GM12891 (cell line): ENCODE data around the gene PSTPIP2.
"Not testable (repeated sequence)": the region's sequence is repeated elsewhere in the genome, so short reads cannot be mapped to it uniquely, and the experiment has no call there.

ENCODE experiments used
- DNase-seq: peaks from one replicate; pipeline ENCODE4 v3.0.0; 2011; ENCODE audit warnings: low spot score; ENCODE audit not compliant: insufficient read length
- FAIRE-seq: peaks from 2 replicates; lab custom pipeline; 2011; peaks lifted over from hg19 to GRCh38; lab: Jason Lieb, UNC
- PAX5 ChIP-seq: IDR thresholded peaks from 2 replicates; pipeline ENCODE4 v1.6.1; 2011; ENCODE audit warnings: low read length, moderate library complexity, mild to moderate bottlenecking; ENCODE audit not compliant: insufficient read depth, severe bottlenecking
- POLR2A ChIP-seq: IDR thresholded peaks from 2 replicates; pipeline ENCODE4 v1.6.1; 2011; ENCODE audit warnings: low read depth, low read length, control low read depth
- POLR2AphosphoS5 ChIP-seq: IDR thresholded peaks from 2 replicates; pipeline ENCODE4 v1.6.1; 2011; ENCODE audit warnings: low read depth, low read length, control low read depth
- POU2F2 ChIP-seq: IDR thresholded peaks from 2 replicates; pipeline ENCODE4 v1.6.1; 2011; ENCODE audit warnings: low read depth, mild to moderate bottlenecking, control low read depth, low read length, moderate library complexity
- SPI1 ChIP-seq: IDR thresholded peaks from 2 replicates; pipeline ENCODE4 v1.6.1; 2011; ENCODE audit warnings: low read depth, low read length, control low read depth
- TAF1 ChIP-seq: IDR thresholded peaks from 2 replicates; pipeline ENCODE4 v1.6.1; 2011; ENCODE audit warnings: low read depth, low read length, control low read depth

Gene PSTPIP2

DNA sequence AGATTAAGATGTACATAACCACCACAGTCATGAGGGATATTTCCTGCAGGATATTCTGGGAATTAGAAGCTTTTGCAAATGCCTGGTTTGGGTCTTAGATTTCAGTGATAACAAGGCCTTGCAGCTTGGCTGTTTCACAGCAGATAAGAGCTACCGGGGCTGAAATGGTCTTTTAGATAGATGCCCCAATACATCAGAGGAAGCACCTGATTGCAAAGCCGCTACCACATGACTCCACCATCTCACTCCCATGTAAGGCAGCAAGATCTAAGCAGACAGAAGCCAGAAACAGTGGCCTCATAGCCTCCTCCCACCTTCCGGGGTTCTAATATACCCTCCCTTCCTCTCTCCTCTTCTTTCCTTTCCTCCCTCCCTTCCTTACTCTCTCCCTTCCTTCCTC, 73.8 kb downstream of the PSTPIP2 start:
- TF ChIP-seq POU2F2 = no peak
- FAIRE-seq (peak; percentile 28), DNase-seq (no peak)

DNA sequence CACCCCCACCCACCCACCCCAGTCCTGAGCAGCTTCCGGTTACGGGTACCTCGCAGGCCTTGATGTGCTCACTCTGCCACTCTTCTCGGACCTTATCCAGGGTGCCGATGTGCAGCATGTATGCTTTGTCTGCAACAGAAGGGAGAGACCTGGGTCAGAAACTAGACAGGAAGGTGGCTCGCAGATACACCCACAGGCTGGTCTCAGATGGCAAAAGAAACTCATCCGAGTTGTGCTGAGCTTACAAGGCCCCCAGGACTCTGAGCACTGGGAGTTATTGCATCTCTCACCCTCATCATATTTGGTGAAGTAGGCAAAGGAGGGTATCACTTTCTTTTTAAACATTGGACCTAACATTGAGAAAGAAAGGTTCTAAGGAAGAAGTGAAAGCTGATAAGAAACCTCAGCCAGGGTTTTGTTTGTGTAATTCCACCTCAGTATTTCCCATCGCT, 74.3 kb downstream of the PSTPIP2 start:
- no peak for TF ChIP-seq TAF1
- peak; percentile 29; the same call in 1 of the 2 replicates for TF ChIP-seq SPI1
- FAIRE-seq (peak; percentile 89), DNase-seq (peak; percentile 35)

DNA sequence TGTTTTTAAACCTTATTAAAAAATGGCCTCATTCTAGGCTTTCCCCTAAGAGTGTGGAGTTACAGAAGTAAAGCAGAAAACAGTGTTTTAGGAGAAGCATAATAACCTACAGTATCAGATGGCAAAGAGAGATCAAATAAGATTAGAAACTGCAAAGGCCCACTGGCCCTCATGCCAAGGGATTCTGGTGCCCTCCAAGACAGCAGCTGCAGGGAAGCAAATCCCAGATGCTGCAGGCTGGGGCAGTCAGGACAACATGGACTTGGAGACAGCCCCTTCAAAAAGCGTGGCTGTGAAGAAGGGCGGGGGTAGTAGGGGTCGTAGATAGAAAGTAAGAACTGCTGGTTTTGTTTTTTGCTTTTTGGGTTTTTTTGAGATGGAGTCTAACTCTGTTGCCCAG, 76.6 kb downstream of the PSTPIP2 start:
- no peak for DNase-seq
- no peak for TF ChIP-seq TAF1
- no peak for TF ChIP-seq PAX5
- TF ChIP-seq SPI1 = no peak
- TF ChIP-seq POU2F2 = no peak
- no peak for TF ChIP-seq POLR2A
- no peak for TF ChIP-seq POLR2AphosphoS5
- FAIRE-seq = no peak

DNA sequence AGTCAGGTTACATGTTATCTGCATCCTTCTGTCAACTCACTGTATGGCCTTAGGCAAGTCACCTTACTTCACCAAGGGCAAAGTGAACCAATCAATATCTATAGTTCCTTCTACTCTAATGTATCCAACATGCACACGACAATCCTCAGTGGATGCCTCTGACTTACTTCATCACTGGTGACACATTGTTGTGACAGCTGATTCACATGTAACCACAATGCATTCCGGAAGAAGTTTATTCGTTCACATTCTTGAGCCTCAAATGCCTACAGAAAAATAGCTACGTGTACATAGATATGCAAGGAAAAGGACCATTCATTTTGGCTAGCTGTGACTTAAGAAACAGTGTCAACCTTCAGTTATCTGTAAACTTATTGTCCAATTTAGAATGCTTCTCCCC, 78.6 kb downstream of the PSTPIP2 start:
- DNase-seq = no peak

DNA sequence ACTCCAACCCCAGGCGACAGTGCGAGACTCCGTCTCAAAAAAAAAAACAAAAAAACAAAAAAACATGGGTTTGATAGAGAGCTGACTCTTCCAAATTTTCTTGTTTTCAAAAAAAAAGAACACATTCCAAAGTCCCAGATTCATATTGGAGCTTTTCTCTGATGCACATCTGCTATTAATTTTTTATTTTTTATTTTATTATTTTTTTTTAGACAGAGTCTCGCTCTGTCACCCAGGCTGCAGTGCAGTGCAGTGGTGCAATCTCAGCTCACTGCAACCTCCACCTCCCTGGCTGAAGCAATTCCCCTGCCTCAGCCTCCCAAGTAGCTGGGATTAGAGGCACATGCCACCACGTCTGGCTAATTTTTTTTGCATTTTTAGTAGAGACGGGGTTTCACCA, 79.5 kb downstream of the PSTPIP2 start:
- DNase-seq, FAIRE-seq: not testable (repeated sequence)

More for the DNA sequence above, 78.6 kb downstream of the PSTPIP2 start:
- FAIRE-seq = no peak
- TF ChIP-seq POLR2A (no peak), TAF1 (no peak), POLR2AphosphoS5 (no peak), POU2F2 (no peak), SPI1 (no peak), PAX5 (no peak)

DNA sequence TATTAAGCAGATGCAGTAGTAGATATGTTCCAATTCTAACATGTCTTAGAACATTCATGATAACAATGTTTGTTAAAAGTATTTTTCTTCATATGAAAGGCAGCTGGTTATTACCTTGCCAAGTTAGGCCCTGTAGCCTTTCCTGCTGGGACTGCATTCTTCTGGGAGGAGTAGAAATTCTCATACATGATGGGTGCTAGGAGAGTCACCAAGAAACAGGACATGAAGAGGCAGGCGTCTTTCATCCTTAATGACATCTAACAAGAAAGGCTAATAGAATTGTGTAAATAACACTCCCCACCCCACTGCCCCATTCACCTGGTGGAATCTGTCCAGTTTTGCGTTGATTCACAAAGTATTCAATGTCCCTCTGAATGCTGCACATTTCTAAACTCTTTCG, 80.3 kb downstream of the PSTPIP2 start:
- DNase-seq = no peak
- no peak for TF ChIP-seq POLR2AphosphoS5
- no peak for TF ChIP-seq PAX5
- no peak for TF ChIP-seq TAF1
- no peak for TF ChIP-seq SPI1
- TF ChIP-seq POLR2A = no peak
- TF ChIP-seq POU2F2 = no peak
- FAIRE-seq = no peak

DNA sequence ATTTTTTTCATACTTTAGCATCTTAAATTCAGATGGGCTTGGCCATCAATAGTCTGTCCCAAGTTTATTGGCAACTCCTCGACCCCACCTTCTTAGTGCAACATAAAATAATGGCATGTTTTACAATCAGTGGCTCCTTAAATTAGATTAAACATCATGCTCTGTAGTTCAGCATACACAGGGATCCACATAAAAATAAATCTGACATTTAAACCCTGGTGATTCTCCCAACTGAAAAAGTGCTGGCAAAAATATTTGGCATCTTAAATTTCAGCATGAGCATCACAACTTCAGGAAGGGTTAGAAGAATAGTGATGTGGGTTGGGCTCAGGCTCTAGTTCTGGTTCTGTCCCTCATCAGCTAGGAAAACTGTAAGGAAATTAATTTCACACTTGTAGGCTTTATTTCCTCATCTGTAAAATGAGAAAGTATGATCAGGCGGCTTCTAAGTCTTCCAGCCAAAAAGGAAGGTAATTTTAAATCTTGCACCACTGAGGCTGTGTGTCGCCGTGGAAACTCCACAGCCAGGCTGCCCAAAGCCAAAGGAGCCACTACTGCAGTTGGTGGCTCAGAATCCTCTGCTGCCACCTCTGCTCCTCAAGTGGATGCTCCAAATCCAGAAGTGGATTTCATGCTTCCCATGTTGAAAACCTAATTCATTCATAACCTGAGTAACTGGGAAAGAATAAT, 87.4 kb downstream of the PSTPIP2 start:
- FAIRE-seq (no peak), DNase-seq (no peak)
- no peak for TF ChIP-seq POU2F2
- TF ChIP-seq POLR2AphosphoS5 = no peak
- no peak for TF ChIP-seq TAF1
- TF ChIP-seq POLR2A = no peak
- TF ChIP-seq SPI1 = no peak
- TF ChIP-seq PAX5 = no peak

DNA sequence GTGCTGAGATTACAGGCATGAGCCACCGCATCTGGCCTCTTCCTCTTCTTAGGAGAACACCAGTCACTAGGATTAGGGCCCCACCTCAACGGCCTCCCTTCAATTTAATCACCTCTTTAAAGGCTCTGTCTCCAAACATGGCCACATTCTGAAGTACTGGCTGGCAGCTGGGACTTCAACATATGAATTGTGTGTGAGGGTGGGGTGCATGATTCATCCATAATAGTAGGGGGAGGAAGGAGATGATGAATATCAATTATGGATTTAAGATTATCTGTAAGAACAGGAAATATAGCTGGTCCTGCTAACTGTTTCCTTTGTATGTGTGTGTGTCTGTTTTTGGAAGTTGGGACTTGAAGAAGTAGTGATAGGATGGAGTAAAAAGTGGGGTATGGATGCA, 90.2 kb downstream of the PSTPIP2 start:
- FAIRE-seq (no peak), DNase-seq (no peak)
- TF ChIP-seq PAX5 = no peak
- no peak for TF ChIP-seq POU2F2
- no peak for TF ChIP-seq POLR2AphosphoS5
- no peak for TF ChIP-seq POLR2A
- no peak for TF ChIP-seq SPI1
- no peak for TF ChIP-seq TAF1

DNA sequence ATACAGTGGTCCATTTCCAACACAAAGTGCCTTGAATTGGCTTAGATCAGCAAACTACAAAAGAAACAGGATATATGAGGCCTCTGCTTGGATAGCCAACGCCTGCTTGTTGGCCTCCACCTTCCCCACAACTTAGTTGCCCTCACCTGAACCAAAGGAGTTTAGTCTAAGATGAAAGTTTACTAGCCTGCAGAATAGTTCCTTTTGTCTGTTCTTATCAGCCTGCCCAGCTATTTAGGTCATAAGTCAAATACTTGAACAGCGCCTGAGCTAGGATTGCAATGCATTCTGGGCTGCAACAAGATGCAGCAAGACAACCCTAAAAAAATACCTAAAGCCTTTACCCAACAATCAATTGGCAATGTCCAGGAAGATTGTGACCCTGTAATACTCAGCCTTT, 91.8 kb downstream of the PSTPIP2 start:
- TF ChIP-seq PAX5 (no peak), TAF1 (no peak), POLR2A (no peak), POLR2AphosphoS5 (no peak), POU2F2 (no peak), SPI1 (no peak)
- no peak for DNase-seq
- no peak for FAIRE-seq

DNA sequence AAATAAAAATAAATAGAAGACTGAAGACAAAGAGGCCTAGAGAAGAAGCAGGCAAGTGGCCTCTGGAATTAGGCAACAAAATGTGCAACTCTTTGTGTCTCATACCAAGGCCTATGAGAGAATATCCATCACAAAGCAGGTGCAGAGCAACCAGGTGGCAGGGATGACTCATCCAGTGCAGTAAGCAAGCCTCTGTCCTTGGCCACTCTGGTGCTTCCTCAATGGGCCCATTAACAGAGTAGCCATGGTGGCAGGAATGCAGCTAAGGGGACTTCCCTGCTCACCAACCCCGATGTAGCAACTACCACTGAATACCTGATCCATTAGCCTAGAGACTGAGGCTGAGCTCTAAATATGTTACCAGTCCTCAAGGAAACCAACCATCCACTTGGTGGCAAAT, 94.0 kb downstream of the PSTPIP2 start:
- no peak for TF ChIP-seq POU2F2
- no peak for TF ChIP-seq TAF1
- TF ChIP-seq SPI1 = no peak
- TF ChIP-seq POLR2A = no peak
- no peak for TF ChIP-seq POLR2AphosphoS5
- no peak for TF ChIP-seq PAX5
- FAIRE-seq = no peak
- DNase-seq = no peak

DNA sequence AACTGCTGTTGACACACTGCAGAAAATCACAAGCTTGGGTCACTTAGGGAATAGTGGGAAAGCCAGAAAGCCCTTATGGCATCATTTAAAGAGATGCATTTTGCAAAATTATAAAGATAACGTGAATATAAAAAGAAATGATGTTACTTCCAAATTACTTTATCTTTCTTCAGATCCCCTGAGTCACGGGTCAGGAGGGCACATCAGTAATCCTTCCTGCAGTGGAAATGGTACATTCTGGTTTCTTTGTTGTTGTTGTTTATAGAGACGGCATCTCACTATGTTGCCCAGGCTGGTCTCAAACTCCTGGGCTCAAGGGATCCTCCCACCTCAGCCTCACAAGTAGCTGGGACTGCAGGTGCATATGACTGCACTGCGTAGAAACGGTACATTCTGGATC, 95.1 kb downstream of the PSTPIP2 start:
- no peak for FAIRE-seq
- TF ChIP-seq POU2F2 = no peak
- TF ChIP-seq PAX5 = no peak
- no peak for TF ChIP-seq TAF1

More for the DNA sequence above, 95.1 kb downstream of the PSTPIP2 start:
- DNase-seq = no peak
